ENCODE measurements around the gene ITGA6. TPM values are rescaled to one million over a fixed set of nuclear protein-coding genes. Genes with fewer than 3 reads are reported as not detected.

ITGA6 gene
- total RNA-seq, 1 donor from 2014 or later = 70.4 TPM

- Histone ChIP-seq H3K4me3 (no peak overlapping the region), H3K36me3 (no peaks in the 10 kb centered on the region), H3K4me1 (peaks cover 25% of the 10 kb centered on the region), H3K9me3 (no peaks in the 10 kb centered on the region), H3K27me3 (ENCODE audit: low read depth) (peaks cover 3% of the 10 kb centered on the region), H3K27ac (no peak overlapping the region)
- ATAC-seq (peak; percentile 83 to 91), DNase-seq (no peak)
- intact Hi-C loops (cut with DNase I) = no loop called here
- TF ChIP-seq, protein P1, sequence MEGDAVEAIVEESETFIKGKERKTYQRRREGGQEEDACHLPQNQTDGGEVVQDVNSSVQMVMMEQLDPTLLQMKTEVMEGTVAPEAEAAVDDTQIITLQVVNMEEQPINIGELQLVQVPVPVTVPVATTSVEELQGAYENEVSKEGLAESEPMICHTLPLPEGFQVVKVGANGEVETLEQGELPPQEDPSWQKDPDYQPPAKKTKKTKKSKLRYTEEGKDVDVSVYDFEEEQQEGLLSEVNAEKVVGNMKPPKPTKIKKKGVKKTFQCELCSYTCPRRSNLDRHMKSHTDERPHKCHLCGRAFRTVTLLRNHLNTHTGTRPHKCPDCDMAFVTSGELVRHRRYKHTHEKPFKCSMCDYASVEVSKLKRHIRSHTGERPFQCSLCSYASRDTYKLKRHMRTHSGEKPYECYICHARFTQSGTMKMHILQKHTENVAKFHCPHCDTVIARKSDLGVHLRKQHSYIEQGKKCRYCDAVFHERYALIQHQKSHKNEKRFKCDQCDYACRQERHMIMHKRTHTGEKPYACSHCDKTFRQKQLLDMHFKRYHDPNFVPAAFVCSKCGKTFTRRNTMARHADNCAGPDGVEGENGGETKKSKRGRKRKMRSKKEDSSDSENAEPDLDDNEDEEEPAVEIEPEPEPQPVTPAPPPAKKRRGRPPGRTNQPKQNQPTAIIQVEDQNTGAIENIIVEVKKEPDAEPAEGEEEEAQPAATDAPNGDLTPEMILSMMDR (IDR thresholded peaks at IDR 0.05) = no peak
Observed at GRCh38 chr2:172455121-172455515, 27.7 kb downstream of the ITGA6 start.

DNA sequence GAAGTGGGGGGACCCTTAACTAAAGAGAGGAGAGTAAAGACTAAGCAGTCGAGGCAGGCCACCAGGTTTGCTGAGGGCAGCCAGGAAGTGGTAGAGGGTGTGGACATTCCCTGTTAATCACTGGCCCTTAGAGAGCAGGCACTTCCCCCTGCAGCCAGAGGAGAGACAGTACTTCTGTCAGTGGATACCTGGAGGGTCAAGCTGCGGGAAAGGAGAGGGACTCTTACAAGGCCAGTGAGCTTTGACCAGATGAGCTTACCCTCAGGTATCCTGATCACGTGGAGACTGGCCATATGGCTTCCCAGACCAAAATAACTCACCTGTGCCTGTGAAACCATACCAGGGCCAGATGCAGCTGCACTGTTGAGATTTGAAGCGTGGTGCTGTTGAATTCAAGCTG is 28.6 kb downstream of the ITGA6 start:
- Histone ChIP-seq H3K27ac (no peak overlapping the region), H3K9me3 (no peaks in the 10 kb centered on the region), H3K4me3 (no peak overlapping the region), H3K4me1 (peaks cover 33% of the 10 kb centered on the region), H3K36me3 (no peaks in the 10 kb centered on the region), H3K27me3 (ENCODE audit: low read depth) (peaks cover 3% of the 10 kb centered on the region)
- no peak for DNase-seq
- TF ChIP-seq, protein P1 (IDR thresholded peaks at IDR 0.05) = no peak
- ATAC-seq = peak; percentile 35 to 63
- intact Hi-C loops (cut with DNase I) = no loop called here

DNA sequence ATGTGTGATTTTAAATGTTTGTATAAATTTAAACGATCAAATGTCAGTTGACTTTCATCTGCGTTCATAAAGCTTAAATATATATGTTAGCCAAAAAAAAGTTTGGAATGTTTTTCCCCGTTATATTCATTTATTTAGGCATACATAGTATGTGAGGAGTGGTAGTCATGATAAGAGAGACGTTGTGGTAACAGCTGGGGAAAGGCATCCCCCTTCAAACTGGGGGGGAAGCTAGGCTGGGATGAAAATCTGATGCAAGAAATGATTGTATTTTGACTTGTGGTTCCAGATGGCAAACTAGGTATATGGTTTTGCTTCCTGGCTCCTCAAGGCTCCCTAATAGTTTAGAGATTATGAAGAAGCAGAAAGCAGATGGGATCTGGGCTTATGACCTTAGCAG is 30.1 kb downstream of the ITGA6 start:
- no peaks in the 10 kb centered on the region for H3K9me3 ChIP-seq

GRCh38 chr2:172458561-172459124 is 31.3 kb downstream of the ITGA6 start:
- H3K27ac ChIP-seq = no peak overlapping the region
- peaks cover 7% of the 10 kb centered on the region for H3K27me3 ChIP-seq (ENCODE audit: low read depth)
- peaks cover 58% of the 10 kb centered on the region for H3K4me1 ChIP-seq
- DNase-seq = no peak
- intact Hi-C loops (cut with DNase I) = no loop called here
- H3K4me3 ChIP-seq = no peak overlapping the region
- TF ChIP-seq, protein P1 (IDR thresholded peaks at IDR 0.05) = no peak
- no peak for ATAC-seq
- H3K36me3 ChIP-seq = no peaks in the 10 kb centered on the region
- no peaks in the 10 kb centered on the region for H3K9me3 ChIP-seq

More for the DNA sequence above, 30.1 kb downstream of the ITGA6 start:
- DNase-seq (no peak), ATAC-seq (no peak)
- Histone ChIP-seq H3K4me3 (no peak overlapping the region), H3K27me3 (ENCODE audit: low read depth) (peaks cover 7% of the 10 kb centered on the region), H3K36me3 (no peaks in the 10 kb centered on the region), H3K4me1 (peaks cover 49% of the 10 kb centered on the region), H3K27ac (no peak overlapping the region)
- intact Hi-C loops (cut with DNase I) = no loop called here
- TF ChIP-seq, protein P1 (IDR thresholded peaks at IDR 0.05) = no peak

- Histone ChIP-seq H3K4me1 (peaks cover 66% of the 10 kb centered on the region), H3K36me3 (no peaks in the 10 kb centered on the region), H3K4me3 (no peak overlapping the region), H3K27me3 (ENCODE audit: low read depth) (peaks cover 4% of the 10 kb centered on the region), H3K9me3 (no peaks in the 10 kb centered on the region), H3K27ac (no peak overlapping the region)
- intact Hi-C loops (cut with DNase I) = loop anchor here (10.0 kb wide), 1 partner anchor 286 kb away; no protein-coding TSS in a partner anchor
- TF ChIP-seq, protein P1 (IDR thresholded peaks at IDR 0.05) = no peak
- DNase-seq = no peak
- no peak for ATAC-seq
Observed at GRCh38 chr2:172460780-172461201, 33.4 kb downstream of the ITGA6 start.
